Measurements from ENCODE around the gene GMPS. TPM values are rescaled to one million over a fixed set of nuclear protein-coding genes. Genes with fewer than 3 reads are reported as not detected.

GMPS gene
- total RNA-seq, 2 donors from 2014 or later = 30.2 to 31.8 TPM

GRCh38 chr3:155870945-155871745 is 695 bp downstream of the GMPS start:
- peaks cover 15 to 23% of the 10 kb centered on the region in 2 donors for H3K4me1 ChIP-seq (ENCODE audit: control insufficient read depth in 1 of 2, low read depth in 2 of 2)
- H3K4me3 ChIP-seq = peak overlapping the region; percentile 99
- H3K9me3 ChIP-seq = no peaks in the 10 kb centered on the region
- ATAC-seq (ENCODE audit: insufficient number of reproducible peaks, low FRiP score, low read depth) (no peak), DNase-seq (ENCODE audit: low spot score) (no peak)
- peak overlapping the region; percentile 96 to 98 for H3K27ac ChIP-seq
- no peaks in the 10 kb centered on the region for H3K36me3 ChIP-seq
- no peak for TF ChIP-seq CTCF (IDR thresholded peaks at IDR 0.05)
- H3K27me3 ChIP-seq (replicated peaks; ENCODE audit: insufficient read depth) = no peaks in the 10 kb centered on the region

- no peaks in the 10 kb centered on the region for H3K27me3 ChIP-seq (replicated peaks; ENCODE audit: insufficient read depth)
- no peak for TF ChIP-seq CTCF (IDR thresholded peaks at IDR 0.05)
- no peaks in the 10 kb centered on the region for H3K36me3 ChIP-seq
- no peak for DNase-seq (ENCODE audit: low spot score)
- H3K27ac ChIP-seq = peak overlapping the region; percentile 96 to 98
- peaks cover 17 to 23% of the 10 kb centered on the region in 2 donors for H3K4me1 ChIP-seq (ENCODE audit: control insufficient read depth in 1 of 2, low read depth in 2 of 2)
- H3K9me3 ChIP-seq = no peaks in the 10 kb centered on the region
- ATAC-seq (ENCODE audit: insufficient number of reproducible peaks, low FRiP score, low read depth) = no peak
- H3K4me3 ChIP-seq = peak overlapping the region; percentile 99
These were observed 1.3 kb downstream of the GMPS start for GRCh38 chr3:155871746-155872158.

GRCh38 chr3:155872904-155873646 is 2.6 kb downstream of the GMPS start:
- no peaks in the 10 kb centered on the region for H3K9me3 ChIP-seq
- no peaks in the 10 kb centered on the region for H3K36me3 ChIP-seq
- H3K27me3 ChIP-seq (replicated peaks; ENCODE audit: insufficient read depth) = no peaks in the 10 kb centered on the region
- peak overlapping the region; percentile 2 for H3K4me3 ChIP-seq
- no peak for TF ChIP-seq CTCF (IDR thresholded peaks at IDR 0.05)
- ATAC-seq (ENCODE audit: insufficient number of reproducible peaks, low FRiP score, low read depth) (no peak), DNase-seq (ENCODE audit: low spot score) (no peak)
- peaks cover 17 to 23% of the 10 kb centered on the region in 2 donors for H3K4me1 ChIP-seq (ENCODE audit: control insufficient read depth in 1 of 2, low read depth in 2 of 2)
- H3K27ac ChIP-seq = no peak overlapping the region

GRCh38 chr3:155876037-155876436 is 5.6 kb downstream of the GMPS start:
- TF ChIP-seq CTCF (IDR thresholded peaks at IDR 0.05) = no peak
- Histone ChIP-seq H3K27ac (no peak overlapping the region), H3K9me3 (no peaks in the 10 kb centered on the region), H3K4me1 (ENCODE audit: control insufficient read depth in 1 of 2, low read depth in 2 of 2) (peaks cover 18 to 20% of the 10 kb centered on the region in 2 donors), H3K27me3 (replicated peaks; ENCODE audit: insufficient read depth) (no peaks in the 10 kb centered on the region), H3K4me3 (no peak overlapping the region), H3K36me3 (no peaks in the 10 kb centered on the region)
- ATAC-seq (ENCODE audit: insufficient number of reproducible peaks, low FRiP score, low read depth) (no peak), DNase-seq (ENCODE audit: low spot score) (no peak)

- H3K4me3 ChIP-seq = no peak overlapping the region
- peaks cover 18 to 22% of the 10 kb centered on the region in 2 donors for H3K4me1 ChIP-seq (ENCODE audit: control insufficient read depth in 1 of 2, low read depth in 2 of 2)
- DNase-seq (ENCODE audit: low spot score) (no peak), ATAC-seq (ENCODE audit: insufficient number of reproducible peaks, low FRiP score, low read depth) (no peak)
- no peaks in the 10 kb centered on the region for H3K36me3 ChIP-seq
- TF ChIP-seq CTCF (IDR thresholded peaks at IDR 0.05) = no peak
- no peaks in the 10 kb centered on the region for H3K9me3 ChIP-seq
- no peak overlapping the region for H3K27ac ChIP-seq
- H3K27me3 ChIP-seq (replicated peaks; ENCODE audit: insufficient read depth) = no peaks in the 10 kb centered on the region
These were observed 6.1 kb downstream of the GMPS start for GRCh38 chr3:155876503-155876902.
